NCI-H2227 treated with DMSO at 0.1 percent for 48 hours (cell line): ENCODE results near the gene DEDD.
"Not testable (repeated sequence)": the region's sequence is repeated elsewhere in the genome, so short reads cannot be mapped to it uniquely, and the experiment has no call there.

Experiments
- DNase-seq: peaks from one replicate; lab custom pipeline; 2025; lab: John Stamatoyannopoulos, UW

DEDD gene

GRCh38 chr1:161127649-161128048 is 4.8 kb downstream of the DEDD start:
- DNase-seq = no peak

- DNase-seq = no peak
Measured at GRCh38 chr1:161122967-161123366, 9.5 kb downstream of the DEDD start.

- DNase-seq = no peak
Measured at GRCh38 chr1:161121834-161122233, 10.6 kb downstream of the DEDD start.

GRCh38 chr1:161121042-161121650 is 11.3 kb downstream of the DEDD start:
- no peak for DNase-seq

- DNase-seq = peak; percentile 32
Measured at GRCh38 chr1:161119092-161119903, 13.2 kb downstream of the DEDD start.

DNA sequence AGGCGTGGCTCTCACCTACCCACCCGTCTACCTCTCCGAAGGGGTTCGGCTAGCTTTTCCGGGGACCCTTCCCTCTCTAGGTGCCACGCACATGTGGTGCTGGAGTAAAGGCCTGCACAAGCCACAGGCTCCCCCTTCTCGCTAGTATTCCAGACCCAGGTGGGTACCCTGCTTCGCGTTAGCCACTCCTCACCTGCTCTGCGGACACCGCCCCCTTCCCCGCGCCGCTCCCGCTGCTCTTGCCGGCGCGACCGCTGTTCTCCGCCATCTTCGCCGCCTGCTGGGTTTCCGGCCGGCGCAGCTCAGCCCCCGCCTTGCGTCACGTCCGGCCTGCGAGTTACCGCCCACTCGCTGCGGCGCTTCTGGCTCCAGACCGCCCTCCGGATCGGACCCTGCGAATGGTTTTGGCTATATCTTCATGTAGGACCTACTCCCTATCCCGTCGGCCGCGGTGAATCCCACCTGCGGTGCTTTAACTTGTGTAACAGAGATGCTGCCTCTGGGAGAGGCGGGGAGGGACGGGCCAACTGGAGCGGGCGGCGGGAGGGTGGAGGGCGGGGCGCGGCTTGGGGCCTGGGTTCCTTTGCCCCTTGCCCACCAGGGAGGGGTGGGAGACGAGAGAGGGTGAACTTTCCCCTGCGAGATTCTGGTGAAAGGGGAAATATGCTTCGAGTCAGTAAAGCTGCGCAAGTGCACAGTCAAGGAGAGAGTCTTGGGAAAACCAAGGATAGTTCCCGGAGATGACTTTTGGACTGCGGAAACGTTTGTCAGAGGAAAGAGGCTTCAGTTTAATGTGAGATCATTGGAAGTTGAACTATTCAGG is 14.5 kb downstream of the DEDD start, which contains the start of the genes NIT1 and PFDN2:
TSS of gene NIT1 (plus strand) at position 347 of the 823 bp plus-strand sequence. CDS start at position 419, 72 bp downstream.
TSS of gene PFDN2 (minus strand) at position 279 of the 823 bp plus-strand sequence. CDS start at position 268, 11 bp downstream.
- peak; percentile 90 for DNase-seq

- DNase-seq = not testable (repeated sequence)
Measured at GRCh38 chr1:161115961-161116360, 16.5 kb downstream of the DEDD start.

DNA sequence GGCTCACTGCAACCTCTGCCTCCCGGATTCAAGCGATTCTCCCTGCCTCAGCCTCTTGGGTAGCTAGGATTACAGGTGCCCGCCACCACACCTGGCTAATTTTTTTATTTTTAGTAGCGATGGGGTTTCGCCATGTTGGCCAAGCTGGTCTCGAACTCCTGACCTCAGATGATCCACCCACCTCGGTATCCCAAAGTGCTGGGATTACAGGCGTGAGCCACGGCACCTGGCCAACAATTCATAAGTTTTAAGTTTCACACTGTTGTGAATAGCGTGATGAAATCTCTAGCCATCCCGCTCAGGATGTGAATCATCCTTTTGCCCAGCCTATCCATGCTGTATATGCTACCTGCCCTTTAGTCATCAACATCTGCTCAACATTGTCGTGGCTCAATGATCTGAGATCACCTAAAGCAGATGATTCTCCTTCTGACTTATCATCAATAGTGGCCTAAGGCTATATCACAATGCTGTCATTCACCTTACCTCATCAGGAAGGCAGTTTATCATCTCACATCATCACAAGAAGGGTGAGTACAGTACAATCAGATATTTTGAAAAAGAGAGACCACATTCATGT is 17.2 kb downstream of the DEDD start:
- no peak for DNase-seq

- no peak for DNase-seq
Measured at GRCh38 chr1:161114556-161114955, 17.9 kb downstream of the DEDD start.

- DNase-seq = no peak
Measured at GRCh38 chr1:161113915-161114314, 18.6 kb downstream of the DEDD start.

DNA sequence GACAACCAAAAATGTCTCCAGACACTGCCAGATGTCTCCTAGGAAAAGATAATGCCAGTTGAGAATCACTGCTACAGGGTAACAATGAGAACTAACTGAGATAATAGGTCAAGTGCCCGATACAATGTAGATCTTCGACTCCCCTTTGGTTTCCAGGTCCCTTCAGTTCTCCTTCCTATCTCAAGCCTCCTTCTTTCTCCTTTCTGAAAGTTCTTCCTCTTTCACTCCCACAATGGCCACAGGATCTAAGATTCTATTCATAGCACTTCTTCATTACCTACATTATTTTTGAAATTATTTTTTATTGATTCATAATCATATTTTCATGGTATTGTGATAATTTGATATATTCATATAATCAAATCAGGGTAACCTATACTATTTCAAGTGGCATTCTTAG is 20.9 kb downstream of the DEDD start:
- no peak for DNase-seq

DNA sequence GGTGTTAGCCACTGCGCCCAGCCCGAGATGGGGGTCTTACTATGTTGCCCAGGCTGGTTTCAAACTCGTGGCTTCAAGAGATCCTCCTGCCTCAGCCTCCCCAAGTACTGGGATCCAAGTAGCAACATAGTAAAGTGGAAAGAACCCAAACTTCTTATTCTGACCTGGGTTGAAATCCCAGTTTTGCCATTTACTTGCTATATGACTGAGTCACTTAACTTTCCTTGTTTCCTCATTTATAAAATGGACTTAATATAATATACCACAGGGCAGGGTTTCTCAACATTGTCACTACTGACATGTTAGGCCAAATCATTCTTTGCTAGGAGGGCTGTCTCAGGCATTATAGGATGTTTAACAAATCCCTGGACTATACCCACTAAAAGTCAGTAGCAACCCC is 21.4 kb downstream of the DEDD start:
- no peak for DNase-seq

DNA sequence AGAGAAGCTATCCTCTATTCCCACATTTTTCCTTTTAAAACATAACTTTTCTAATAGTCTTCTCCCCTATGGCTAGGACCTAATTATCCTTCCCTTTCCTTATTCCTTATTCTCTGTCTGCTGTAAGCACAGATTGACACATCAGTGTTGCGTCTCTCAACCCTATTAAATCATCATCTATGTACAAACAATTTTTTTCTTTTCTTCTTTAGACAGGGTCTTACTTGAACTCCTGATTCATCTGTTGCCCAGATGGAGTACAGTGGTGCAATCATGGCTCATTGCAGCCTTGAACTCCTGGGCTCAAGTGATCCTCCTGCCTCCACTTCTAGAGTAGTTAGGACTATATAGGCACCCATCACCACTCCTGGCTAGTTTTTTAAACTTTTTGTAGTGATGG is 26.0 kb downstream of the DEDD start:
- no peak for DNase-seq

GRCh38 chr1:161100556-161100955 is 31.9 kb downstream of the DEDD start:
- no peak for DNase-seq

- no peak for DNase-seq
Measured at GRCh38 chr1:161099090-161099802, 33.2 kb downstream of the DEDD start.

GRCh38 chr1:161098210-161099068 is 34.0 kb downstream of the DEDD start, which contains the start of gene KLHDC9:
Gene KLHDC9, plus strand, starts transcription at chr1:161098361. Its CDS starts 175 bp downstream, at chr1:161098536.
- peak; percentile 75 for DNase-seq

GRCh38 chr1:161096530-161096929 is 35.9 kb downstream of the DEDD start:
- no peak for DNase-seq

GRCh38 chr1:161096015-161096414 is 36.5 kb downstream of the DEDD start:
- no peak for DNase-seq

- DNase-seq = no peak
Measured at GRCh38 chr1:161095230-161095629, 37.2 kb downstream of the DEDD start.

DNA sequence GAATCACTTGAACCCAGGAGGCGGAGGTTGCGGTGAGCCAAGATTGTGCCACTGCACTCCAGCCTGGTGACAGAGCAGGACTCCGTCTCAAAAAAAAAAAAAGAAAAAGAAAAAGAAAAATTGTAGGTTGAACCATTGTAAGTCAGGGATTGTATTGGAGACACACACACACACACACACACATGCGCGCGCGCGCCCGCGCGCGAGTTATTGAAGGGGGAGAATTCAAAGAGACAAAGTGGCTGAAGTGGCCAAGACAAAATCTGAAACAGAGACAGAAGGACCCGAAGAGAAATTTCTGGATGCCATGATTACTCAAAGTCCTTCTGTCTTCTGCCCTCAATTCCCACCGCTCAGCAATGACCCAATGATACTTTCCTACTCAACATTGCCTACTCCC is 38.0 kb downstream of the DEDD start:
- no peak for DNase-seq
